K562 (cell line): ENCODE data around the gene GABPB2. TPM values are rescaled to one million over a fixed set of nuclear protein-coding genes. Genes with fewer than 3 reads are reported as not detected.

ENCODE experiments used
- ATAC-seq: fragments of 200-7000 bp; cut with Tn5 transposase; 3 replicates; pipeline ENCODE4 v1.9.1; 2020; ENCODE audit warnings: moderate library complexity
- BruUV-seq: library from RNA; stranded (reverse); fragments of 400-500 nt; replicated peaks from 2 replicates; lab custom pipeline; 2021; lab: Mats Ljungman, UMichigan
- CTCF ChIA-PET: fragments of 300-600 bp; formaldehyde crosslinking; extraction: SDS; loops from one replicate; lab custom pipeline; 2021; ENCODE audit warnings: low intra/inter-chr PET ratio; lab: Yijun Ruan, JAX
- POLR2A ChIA-PET: fragments of 300-600, 350-650 bp; sonication (Branson Sonifier 250); formaldehyde crosslinking; extraction: SDS; loops from one replicate; lab custom pipeline; 2021; ENCODE audit warnings: antibody characterized with exemption, inconsistent platforms; lab: Yijun Ruan, JAX
- DNase-seq, 4 experiments: peaks; one replicate each; pipeline versions ENCODE4 v3.0.0 to v3.0.0-alpha.2; 2011 to 2018; ENCODE audit warnings: low spot score in 3 of 4, mixed read lengths in 3 of 4; ENCODE audit errors: extremely low read depth in 1 of 4
- FAIRE-seq: peaks from 2 replicates; lab custom pipeline; 2011; peaks lifted over from hg19 to GRCh38; lab: Jason Lieb, UNC
- H2AFZ ChIP-seq: 2 replicates; pipeline ENCODE4 v1.6.0; 2011; ENCODE audit warnings: low read depth, low read length, control low read depth, inconsistent platforms
- H3K27ac ChIP-seq: fragments of 200-600 bp; 3 replicates; pipeline ENCODE4 v1.8.0; 2011; ENCODE audit warnings: low read depth, mild to moderate bottlenecking, control low read depth, inconsistent platforms, low read length, moderate library complexity, mixed read lengths; ENCODE audit errors: extremely low read depth
- H3K27me3 ChIP-seq, 2 experiments: fragments of 300-600 bp in 1 of 2; 2 replicates in 1 of 2; 3 replicates in 1 of 2; pipeline versions ENCODE4 v1.6.0 to v1.8.0; 2011; ENCODE audit warnings: inconsistent platforms in 2 of 2, low read length in 2 of 2, mild to moderate bottlenecking in 1 of 2, mixed read lengths in 1 of 2, moderate library complexity in 1 of 2; ENCODE audit not compliant: control insufficient read depth in 2 of 2, insufficient read depth in 2 of 2
- H3K36me3 ChIP-seq: fragments of 300-600 bp; 3 replicates; pipeline ENCODE4 v1.8.0; 2011; ENCODE audit warnings: mild to moderate bottlenecking, low read length, inconsistent platforms; ENCODE audit not compliant: control insufficient read depth, insufficient read depth
- H3K4me1 ChIP-seq, 2 experiments: fragments of 200-600 bp in 1 of 2; replicated peaks in 1 of 2; 2 replicates in 1 of 2; 3 replicates in 1 of 2; pipeline versions ENCODE4 v1.5.1 to v1.8.0; 2011; ENCODE audit warnings: inconsistent platforms in 2 of 2, low read length in 2 of 2, mild to moderate bottlenecking in 1 of 2, mixed read lengths in 1 of 2, moderate library complexity in 1 of 2; ENCODE audit not compliant: control insufficient read depth in 2 of 2, insufficient read depth in 2 of 2
- H3K4me2 ChIP-seq: 2 replicates; pipeline ENCODE4 v1.6.1; 2011; ENCODE audit warnings: low read length, control low read depth, inconsistent platforms, mixed read lengths; ENCODE audit not compliant: insufficient read depth
- H3K4me3 ChIP-seq: fragments of 200-600 bp; sonication (generic), shearing (Covaris generic); 2 replicates; pipeline ENCODE4 v1.5.1; 2016; ENCODE audit warnings: control low read depth, inconsistent platforms
- H3K79me2 ChIP-seq: fragments of 200-600 bp; 3 replicates; pipeline ENCODE4 v1.8.0; 2011; ENCODE audit warnings: low read length, inconsistent platforms; ENCODE audit not compliant: control insufficient read depth, insufficient read depth
- H3K9ac ChIP-seq, 2 experiments: 2 replicates each; pipeline versions ENCODE4 v1.6.0 to v1.6.1; 2011; ENCODE audit warnings: low read depth in 2 of 2, low read length in 2 of 2, control low read depth in 1 of 2, inconsistent platforms in 1 of 2, mild to moderate bottlenecking in 1 of 2, mixed read lengths in 1 of 2; ENCODE audit not compliant: insufficient read depth in 1 of 2
- H3K9me1 ChIP-seq: one replicate; pipeline ENCODE4 v1.6.0; 2011; ENCODE audit warnings: inconsistent platforms, mild to moderate bottlenecking, low read length, moderate library complexity; ENCODE audit not compliant: control insufficient read depth, insufficient read depth
- H3K9me3 ChIP-seq: replicated peaks from 2 replicates; pipeline ENCODE4 v1.5.1; 2011; ENCODE audit warnings: low read depth, low read length, inconsistent platforms; ENCODE audit not compliant: control insufficient read depth, insufficient read depth
- H4K20me1 ChIP-seq: replicated peaks from 2 replicates; pipeline ENCODE4 v1.6.1; 2011; ENCODE audit warnings: low read length, inconsistent platforms, mixed read lengths; ENCODE audit not compliant: control insufficient read depth, insufficient read depth
- FOXK2 ChIP-seq, 2 experiments: fragments of 450-650 bp; IDR thresholded peaks in 1 of 2; conservative IDR thresholded peaks in 1 of 2; 2 replicates each; pipeline ENCODE4 v1.6.1; 2016; ENCODE audit warnings: low read depth in 2 of 2, mild to moderate bottlenecking in 1 of 2
- OTX1 ChIP-seq: fragments of 450-650 bp; formaldehyde crosslinking; IDR thresholded peaks from 2 replicates; pipeline ENCODE4 v1.4.0; 2022; ENCODE audit warnings: mild to moderate bottlenecking
- PKNOX1 ChIP-seq: fragments of 450-650 bp; IDR thresholded peaks from 2 replicates; pipeline ENCODE4 v1.6.1; 2016
- REST ChIP-seq, 2 experiments: fragments of 450-650 bp; formaldehyde crosslinking in 1 of 2; IDR thresholded peaks; 2 replicates each; pipeline versions ENCODE4 v1.4.0 to v1.6.1; 2014 to 2020; ENCODE audit warnings: mild to moderate bottlenecking in 2 of 2, borderline replicate concordance in 1 of 2, low read depth in 1 of 2
- SMAD4 ChIP-seq: fragments of 250-450 bp; sonication (Bioruptor Pico); conservative IDR thresholded peaks from 2 replicates; pipeline ENCODE4 v1.8.0; 2021; ENCODE audit warnings: inconsistent platforms, mild to moderate bottlenecking, moderate library complexity
- SP2 ChIP-seq: IDR thresholded peaks from 2 replicates; pipeline ENCODE4 v1.6.1; 2011; ENCODE audit warnings: mild to moderate bottlenecking, low read depth, low read length, moderate library complexity; ENCODE audit not compliant: poor library complexity, severe bottlenecking; ENCODE audit errors: extremely low read depth
- TCF7 ChIP-seq: sonication (generic); IDR thresholded peaks from 2 replicates; pipeline ENCODE4 v1.6.1; 2016; ENCODE audit warnings: antibody characterized with exemption, borderline replicate concordance
- ZNF354B ChIP-seq: fragments of 250-450 bp; sonication (Bioruptor Pico); IDR thresholded peaks from 2 replicates; pipeline ENCODE4 v1.4.0; 2020
- WGBS: fragments of 100-300 bp; shearing (Covaris generic); methylation state at CpG from one replicate; pipeline ENCODE4 v1.1.6; 2016; ENCODE audit warnings: low coverage, mixed read lengths; ENCODE audit not compliant: insufficient coverage; ENCODE audit errors: missing lambda C conversion rate; 5-methylcytosine and 5-hydroxymethylcytosine counted together
- in situ Hi-C: fragments of 300-500 bp; cut with MboI; formaldehyde crosslinking; loops from 4 replicates; pipeline ENCODE4 v1.15.0; 2018; ENCODE audit warnings: inconsistent platforms, mixed read lengths
- intact Hi-C: fragments of 100-400 bp; cut with micrococcal nuclease; formaldehyde crosslinking; loops from 2 replicates; pipeline ENCODE4 v1.14.2; 2022
- polyA plus RNA-seq, 8 experiments: library from polyadenylated mRNA; depleted of rRNA in 4 of 8; stranded (reverse) in 5 of 8; unstranded in 3 of 8; fragments of >200 nt; fragmentation: Nextera tagmentation in 2 of 8; fragmentation: Illumina TruSeq in 1 of 8; extraction: Ambion mirVana in 2 of 8; extraction: Trizol in 1 of 8; gene quantifications; 2 replicates each; pipeline versions ENCODE4 v1.2.1 to v1.2.3, GENCODE V29; 2011 to 2014; ENCODE audit warnings: inconsistent platforms in 1 of 8, missing spikeins in 1 of 8
- total RNA-seq, 7 experiments: library from RNA; depleted of rRNA in 6 of 7; stranded (reverse); fragments of >200 nt in 6 of 7; fragmentation: Illumina TruSeq in 2 of 7; extraction: Trizol in 2 of 7; gene quantifications; 2 replicates each; pipeline versions ENCODE4 v1.2.1 to v1.2.3, GENCODE V29; 2011 to 2021; ENCODE audit warnings: low replicate concordance in 1 of 7

GABPB2 gene
- total and polyA plus RNA-seq, 9 of the 15 experiments (the other 6 are each of a cell fraction or from before 2014, with no cell fraction given): 2.2 to 13.3 (median 6.1) TPM

GRCh38 chr1:151142411-151143056 is 72.0 kb downstream of the GABPB2 start:
- ATAC-seq (0 out of 3 replicates have a peak, but pooled peaks have one; percentile 1), FAIRE-seq (no peak), DNase-seq (peak in 1 of 4 experiments; percentile 31)
- in situ Hi-C loops (no loop called here), intact Hi-C loops (no loop called here)
- Histone ChIP-seq H2AFZ (no peak overlapping the region), H4K20me1 (peaks cover 6% of the 10 kb centered on the region; the same call in 1 of the 2 replicates), H3K27me3 (no peaks in the 10 kb centered on the region; a peak in 1 of 5 replicates), H3K27ac (no peak overlapping the region), H3K9me1 (no peaks in the 10 kb centered on the region), H3K36me3 (no peaks in the 10 kb centered on the region), H3K9ac (peak overlapping the region in 1 of 2 experiments; percentile 69; a peak in 2 of 4 replicates), H3K79me2 (no peaks in the 10 kb centered on the region), H3K9me3 (no peaks in the 10 kb centered on the region), H3K4me2 (no peak overlapping the region), H3K4me3 (no peak overlapping the region), H3K4me1 (peaks cover 16 to 49% of the 10 kb centered on the region in 2 experiments; a peak in 4 of 5 replicates)
- peak; percentile 92 for TF ChIP-seq REST (IDR thresholded peaks at IDR 0.05; ENCODE audit: borderline replicate concordance)
- no peak for TF ChIP-seq REST (CRISPR knock-in tag; IDR thresholded peaks at IDR 0.05; ENCODE audit: low read depth)
- TF ChIP-seq TCF7: no peak
- TF ChIP-seq PKNOX1: peak; percentile 71
- TF ChIP-seq OTX1 (CRISPR knock-in tag): no peak
- TF ChIP-seq SP2: no peak
- TF ChIP-seq FOXK2 (conservative IDR thresholded peaks at IDR 0.05 in 1 of 2, IDR thresholded peaks at IDR 0.05 in 1 of 2; ENCODE audit: low read depth in 2 of 2): no peak
- TF ChIP-seq SMAD4 (CRISPR knock-in tag): no peak
- no peak for TF ChIP-seq ZNF354B (CRISPR knock-in tag)
- 83% methylated on average over 1 of the region's 5 CpGs for WGBS
- CTCF ChIA-PET: no interaction called here
- POLR2A ChIA-PET: interaction anchor here (0.7 to 1.8 kb wide), 6 partner anchors 13 to 148 kb away, joined by 3 to 5 read pairs (median 4); partner anchors contain the start of genes GABPB2 and LYSMD1
- no TSS peak for BruUV-seq
